Omental fat pad (tissue), 4 donors: ENCODE measurements around the gene CCDC92. TPM values are rescaled to one million over a fixed set of nuclear protein-coding genes. Genes with fewer than 3 reads are reported as not detected.

Source experiments
- ATAC-seq: fragments of 150-250 bp; one replicate; pipeline ENCODE4 v1.9.1; 2016; ENCODE audit warnings: mild to moderate bottlenecking, moderate library complexity; ENCODE audit not compliant: low FRiP score
- DNase-seq: peaks from one replicate; pipeline ENCODE4 v3.0.0-alpha.2; 2019; ENCODE audit warnings: low spot score
- total RNA-seq, 4 donors: library from RNA; depleted of rRNA; stranded (reverse); fragments of >200 nt; gene quantifications; one replicate each; pipeline ENCODE4 v1.1.0, GENCODE V29; 2016
- TF ChIP-seq, protein P1 (sequence below), 3 donors: fragments of 450-650 bp; IDR thresholded peaks; one replicate each; pipeline ENCODE4 v1.5.1; 2016 to 2017; ENCODE audit warnings: antibody characterized with exemption in 3 of 3, mild to moderate bottlenecking in 3 of 3, moderate library complexity in 2 of 3

Gene CCDC92, protein sequence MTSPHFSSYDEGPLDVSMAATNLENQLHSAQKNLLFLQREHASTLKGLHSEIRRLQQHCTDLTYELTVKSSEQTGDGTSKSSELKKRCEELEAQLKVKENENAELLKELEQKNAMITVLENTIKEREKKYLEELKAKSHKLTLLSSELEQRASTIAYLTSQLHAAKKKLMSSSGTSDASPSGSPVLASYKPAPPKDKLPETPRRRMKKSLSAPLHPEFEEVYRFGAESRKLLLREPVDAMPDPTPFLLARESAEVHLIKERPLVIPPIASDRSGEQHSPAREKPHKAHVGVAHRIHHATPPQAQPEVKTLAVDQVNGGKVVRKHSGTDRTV
- total RNA-seq, result 10 to 100 TPM; 27.1 to 34.5 (median 32.0) TPM

DNA sequence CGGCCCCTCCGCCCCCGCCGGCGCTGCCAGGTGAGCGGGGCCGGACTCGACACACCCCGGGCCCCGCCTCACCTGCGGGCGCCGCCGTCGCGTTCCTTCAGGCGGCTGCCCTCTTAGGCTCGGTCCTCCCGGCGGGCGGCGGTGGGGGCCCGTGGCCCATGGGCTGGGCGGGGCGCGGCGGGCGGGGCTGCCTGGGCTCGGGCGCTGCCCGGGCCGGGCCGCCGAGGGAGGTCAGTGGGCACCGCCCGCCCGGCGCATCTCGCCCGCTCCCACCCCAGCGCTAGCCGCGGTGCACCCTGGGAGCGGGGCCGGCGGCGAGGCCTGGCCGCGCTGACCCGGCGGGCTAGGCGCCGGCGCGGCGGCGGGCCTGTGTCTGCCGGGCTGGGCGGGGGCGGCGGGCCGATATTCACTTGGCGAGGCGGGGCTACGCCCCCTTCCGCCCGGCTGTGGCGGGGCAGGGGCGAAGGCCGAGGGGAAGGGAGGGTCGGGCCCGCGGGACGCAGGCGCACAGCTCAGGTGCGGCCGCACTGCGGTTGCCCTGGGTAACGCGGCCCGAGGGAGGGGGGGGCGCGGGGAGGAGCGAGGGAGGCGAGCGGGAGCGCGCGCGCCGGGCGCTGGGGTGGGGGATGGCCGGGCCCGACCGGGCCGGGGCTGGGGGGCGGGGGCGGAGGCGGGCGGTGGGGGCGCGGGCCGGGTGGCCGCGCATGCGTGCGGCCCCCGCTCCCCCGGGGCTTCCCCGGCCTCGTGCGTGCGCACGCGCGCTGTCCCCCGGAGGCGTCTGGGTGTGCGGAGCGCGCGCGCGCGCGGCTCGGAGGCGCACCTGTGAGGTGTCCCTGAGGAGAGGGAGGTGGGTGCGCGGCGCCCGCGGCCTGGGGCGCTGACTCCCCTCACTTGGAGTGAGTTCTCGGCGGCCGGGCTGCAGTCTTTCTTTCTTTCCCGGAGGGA is at the start of gene CCDC92, which contains the start of gene ZNF664:
CCDC92 (minus strand) TSS at position 375 of the 945 bp plus-strand sequence. CDS start 28,526 bp downstream, outside the sequence.
ZNF664 (plus strand) TSS at position 759 of the 945 bp plus-strand sequence. CDS start 38,930 bp downstream, outside the sequence.
- DNase-seq, result peak; percentile 61
- TF ChIP-seq, protein P1, sequence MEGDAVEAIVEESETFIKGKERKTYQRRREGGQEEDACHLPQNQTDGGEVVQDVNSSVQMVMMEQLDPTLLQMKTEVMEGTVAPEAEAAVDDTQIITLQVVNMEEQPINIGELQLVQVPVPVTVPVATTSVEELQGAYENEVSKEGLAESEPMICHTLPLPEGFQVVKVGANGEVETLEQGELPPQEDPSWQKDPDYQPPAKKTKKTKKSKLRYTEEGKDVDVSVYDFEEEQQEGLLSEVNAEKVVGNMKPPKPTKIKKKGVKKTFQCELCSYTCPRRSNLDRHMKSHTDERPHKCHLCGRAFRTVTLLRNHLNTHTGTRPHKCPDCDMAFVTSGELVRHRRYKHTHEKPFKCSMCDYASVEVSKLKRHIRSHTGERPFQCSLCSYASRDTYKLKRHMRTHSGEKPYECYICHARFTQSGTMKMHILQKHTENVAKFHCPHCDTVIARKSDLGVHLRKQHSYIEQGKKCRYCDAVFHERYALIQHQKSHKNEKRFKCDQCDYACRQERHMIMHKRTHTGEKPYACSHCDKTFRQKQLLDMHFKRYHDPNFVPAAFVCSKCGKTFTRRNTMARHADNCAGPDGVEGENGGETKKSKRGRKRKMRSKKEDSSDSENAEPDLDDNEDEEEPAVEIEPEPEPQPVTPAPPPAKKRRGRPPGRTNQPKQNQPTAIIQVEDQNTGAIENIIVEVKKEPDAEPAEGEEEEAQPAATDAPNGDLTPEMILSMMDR (IDR thresholded peaks at IDR 0.05), result no peak
- peak; percentile 91 for ATAC-seq

DNA sequence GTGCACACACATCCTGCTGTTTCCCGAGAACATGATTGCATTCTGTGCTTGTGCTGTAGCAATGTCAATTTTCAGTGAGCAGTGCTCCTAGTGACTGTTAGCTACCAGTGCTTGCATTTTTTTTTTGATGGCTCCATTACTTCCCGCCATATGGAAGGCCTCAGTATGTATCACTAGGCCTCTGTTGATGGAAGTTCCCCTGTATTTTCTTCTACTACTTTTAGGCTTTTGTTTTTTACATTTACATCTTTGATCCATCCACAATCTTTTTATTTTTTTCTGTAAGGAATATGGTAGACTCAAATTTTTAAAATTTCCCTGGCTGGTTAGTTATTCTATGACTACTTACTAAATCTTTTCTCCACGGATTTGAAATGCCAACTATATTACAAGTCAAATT is 49.5 kb upstream of the CCDC92 start:
- TF ChIP-seq, protein P1 (IDR thresholded peaks at IDR 0.05), result no peak
- ATAC-seq (no peak), DNase-seq (no peak)

DNA sequence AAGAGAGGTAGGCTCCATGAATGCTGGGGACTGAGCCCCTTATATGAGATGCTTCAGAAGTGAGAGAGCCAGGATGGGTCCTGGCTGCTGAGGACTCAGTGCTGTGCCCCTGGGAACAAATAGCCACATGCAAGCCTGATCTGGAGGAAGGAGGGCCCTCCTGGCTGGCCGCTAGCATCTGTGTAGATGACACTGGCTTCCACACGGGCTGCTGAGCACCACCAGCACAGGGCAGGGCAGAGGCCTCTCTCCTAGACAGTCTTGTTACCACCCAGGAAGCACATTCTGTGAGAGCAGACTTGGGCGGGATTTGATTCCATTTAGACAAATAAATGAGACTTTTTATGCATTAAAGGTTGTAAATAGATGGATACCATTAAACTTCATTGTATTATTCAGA is 48.4 kb upstream of the CCDC92 start:
- peak; percentile 26 for ATAC-seq
- no peak for DNase-seq
- TF ChIP-seq, protein P1 (IDR thresholded peaks at IDR 0.05), result no peak

DNA sequence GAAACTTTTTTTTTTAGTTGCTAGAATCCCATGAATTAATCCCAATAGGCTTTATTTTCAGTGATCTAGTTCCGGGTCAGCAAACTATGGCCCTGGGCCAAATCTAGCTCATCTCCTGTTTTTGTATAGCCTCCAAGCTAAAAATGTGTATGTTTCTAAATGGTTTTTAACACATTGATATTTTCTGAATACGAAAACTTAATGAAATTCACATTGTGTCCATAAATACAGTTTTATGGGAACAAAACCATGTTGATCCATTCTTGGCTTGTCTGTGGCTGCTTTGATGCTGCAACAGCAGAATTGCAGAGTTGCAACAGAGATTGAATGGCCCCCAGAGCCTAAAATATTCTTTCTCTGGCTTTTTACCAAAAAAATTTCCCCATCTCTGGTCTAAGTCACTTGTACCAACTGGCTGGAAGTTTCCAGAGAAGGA is 47.9 kb upstream of the CCDC92 start:
- ATAC-seq (peak; percentile 31), DNase-seq (no peak)
- TF ChIP-seq, protein P1 (IDR thresholded peaks at IDR 0.05), result no peak

DNA sequence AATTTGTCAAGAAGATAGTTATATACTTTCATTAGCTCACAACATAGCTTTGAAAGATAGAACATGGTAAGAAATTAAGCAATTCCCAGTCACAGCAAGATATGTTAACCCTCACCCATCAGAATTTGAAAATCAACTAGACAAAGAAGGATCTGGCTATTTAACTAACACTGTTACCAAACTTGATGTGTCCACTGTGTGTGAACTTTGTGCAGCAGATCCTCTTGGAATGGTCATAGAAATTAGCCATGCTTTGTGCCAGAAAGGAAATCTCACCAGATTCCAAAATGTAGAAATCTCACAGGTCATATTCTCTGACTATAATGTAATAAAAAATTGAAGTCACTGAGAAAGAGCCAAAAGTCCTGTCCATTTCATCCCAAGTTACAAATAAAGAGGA is 46.5 kb upstream of the CCDC92 start:
- TF ChIP-seq, protein P1 (IDR thresholded peaks at IDR 0.05), result no peak
- DNase-seq (no peak), ATAC-seq (no peak)

DNA sequence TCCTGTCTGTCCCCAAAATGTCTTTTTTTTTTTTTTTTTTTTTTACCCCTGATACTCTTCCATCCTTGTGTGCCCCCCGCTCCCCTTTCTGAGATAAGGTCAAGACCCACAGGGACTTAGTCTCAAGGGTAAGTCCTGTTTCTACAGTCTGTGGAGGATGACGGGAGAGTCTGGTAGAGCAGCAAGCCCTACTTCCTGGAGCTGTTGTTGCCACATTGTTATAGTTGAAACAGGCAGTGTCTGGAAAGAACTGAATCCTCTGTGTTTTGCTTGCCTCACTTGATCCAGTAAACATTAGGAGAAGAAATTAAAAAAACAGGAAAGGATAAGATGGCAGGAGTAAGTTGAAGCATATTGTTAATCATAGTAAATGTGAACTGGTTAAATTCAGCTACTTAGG is 45.9 kb upstream of the CCDC92 start:
- DNase-seq, result no peak
- TF ChIP-seq, protein P1 (IDR thresholded peaks at IDR 0.05), result no peak
- ATAC-seq, result no peak
